PFSK-1 (cell line): Measurements from ENCODE around the gene MS4A18.

Experiments
- POLR2AphosphoS5 ChIP-seq: IDR thresholded peaks from 2 replicates; pipeline ENCODE4 v1.6.1; 2012; ENCODE audit warnings: low read depth, mild to moderate bottlenecking, control low read depth, low read length, moderate library complexity
- REST ChIP-seq, 2 experiments: IDR thresholded peaks; 2 replicates each; pipeline versions ENCODE4 v1.6.1 to v1.8.0; 2011 to 2012; ENCODE audit warnings: low read depth in 2 of 2, low read length in 2 of 2, control low read depth in 1 of 2, inconsistent platforms in 1 of 2, mild to moderate bottlenecking in 1 of 2, moderate library complexity in 1 of 2; ENCODE audit not compliant: insufficient read depth in 1 of 2
- SIN3A ChIP-seq: IDR thresholded peaks from 2 replicates; pipeline ENCODE4 v1.6.1; 2012; ENCODE audit warnings: mild to moderate bottlenecking, low read length, moderate library complexity, borderline replicate concordance; ENCODE audit not compliant: insufficient read depth
- TAF1 ChIP-seq: IDR thresholded peaks from 2 replicates; pipeline ENCODE4 v1.6.1; 2012; ENCODE audit warnings: low read length, control low read depth, borderline replicate concordance; ENCODE audit not compliant: insufficient read depth

GRCh38 chr11:60703374-60703773 is 21.1 kb upstream of the MS4A18 start:
- TF ChIP-seq POLR2AphosphoS5 (no peak), REST (IDR thresholded peaks at IDR 0.05; ENCODE audit: insufficient read depth in 1 of 2, low read depth in 2 of 2, low read length in 2 of 2) (no peak), TAF1 (no peak), SIN3A (no peak)
